ENCODE data around the gene PIGZ. TPM values are rescaled to one million over a fixed set of nuclear protein-coding genes. Genes with fewer than 3 reads are reported as not detected.

PIGZ gene
- total RNA-seq, 1 experiment from 2014 or later, result 0.15 TPM

DNA sequence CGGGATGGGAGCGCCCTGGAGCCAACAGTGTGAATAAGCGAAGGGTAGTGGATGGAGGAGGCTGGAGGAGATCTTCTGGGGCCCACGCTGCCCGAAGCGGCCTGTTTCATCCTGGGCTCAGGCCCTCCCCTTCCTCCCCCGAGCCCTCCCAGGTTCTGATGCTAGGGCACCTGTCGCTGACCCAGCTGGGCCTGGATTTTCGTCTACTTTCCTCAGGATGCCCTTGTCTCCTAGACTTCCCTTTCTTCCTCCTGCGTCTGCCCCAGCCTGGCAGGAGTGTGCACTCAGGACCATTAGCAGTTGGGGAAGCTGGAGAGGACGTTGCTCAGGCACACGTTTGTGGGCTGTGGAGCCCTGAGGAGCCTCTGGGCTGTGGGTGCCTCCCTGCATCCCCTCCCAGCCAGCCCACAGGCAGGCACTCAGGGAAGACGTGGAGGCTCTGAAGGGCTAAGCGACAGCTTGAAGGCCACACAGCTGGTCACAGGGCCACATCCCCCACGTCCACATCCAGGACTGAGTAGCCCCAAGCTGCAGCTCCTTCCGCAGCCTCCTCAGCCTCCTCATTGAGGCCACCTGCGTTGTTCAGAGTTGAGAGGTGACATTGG is 23.9 kb upstream of the PIGZ start:
- Histone ChIP-seq H4K8ac (replicated peaks; ENCODE audit: insufficient read length, low read depth, low read length) (no peak overlapping the region), H3K14ac (ENCODE audit: insufficient read depth, low read length) (no peak overlapping the region; the same call in 1 of the 2 replicates), H2BK15ac (ENCODE audit: low read depth, low read length) (no peak overlapping the region), H3K23ac (ENCODE audit: insufficient read length, low read depth, low read length) (no peak overlapping the region), H3K27ac (ENCODE audit: insufficient read length, low read depth, low read length) (no peak overlapping the region), H4K20me1 (ENCODE audit: control insufficient read depth, insufficient read depth, insufficient read length) (no peaks in the 10 kb centered on the region), H2BK5ac (ENCODE audit: insufficient read length, low read length) (no peak overlapping the region), H4K91ac (ENCODE audit: insufficient read length, low read depth, low read length) (no peak overlapping the region), H3T11ph (ENCODE audit: low read length) (no peak overlapping the region), H3K18ac (ENCODE audit: insufficient read length, low read depth, low read length) (no peak overlapping the region), H4K5ac (ENCODE audit: insufficient read length, low read depth, low read length) (no peak overlapping the region), H3K9ac (ENCODE audit: extremely low read depth, insufficient read length, low read length) (no peak overlapping the region), H3K4ac (ENCODE audit: low read depth, low read length) (no peak overlapping the region), H3K79me2 (ENCODE audit: insufficient read depth, low read length) (no peaks in the 10 kb centered on the region), H2BK12ac (ENCODE audit: insufficient read length, low read depth, low read length) (no peak overlapping the region), H3K56ac (ENCODE audit: insufficient read length, low read depth, low read length) (no peak overlapping the region), H3K9me3 (ENCODE audit: control insufficient read depth, low read depth, low read length) (no peaks in the 10 kb centered on the region), H2AK5ac (ENCODE audit: insufficient read length, low read length) (no peak overlapping the region), H2AFZ (ENCODE audit: low read length) (no peak overlapping the region), H2BK120ac (ENCODE audit: low read depth, low read length, poor library complexity, severe bottlenecking) (no peak overlapping the region), H3K79me1 (ENCODE audit: insufficient read depth, low read depth, low read length, poor library complexity, severe bottlenecking) (no peaks in the 10 kb centered on the region), H3K4me2 (ENCODE audit: insufficient read depth, insufficient read length, low read length) (no peak overlapping the region), H3K4me1 (ENCODE audit: insufficient read depth, low read length) (no peaks in the 10 kb centered on the region), H3K27me3 (ENCODE audit: insufficient read depth, low read length) (no peaks in the 10 kb centered on the region), H3K23me2 (ENCODE audit: insufficient read length, low read depth, low read length, poor library complexity, severe bottlenecking) (no peaks in the 10 kb centered on the region), H2BK20ac (ENCODE audit: low read depth, low read length, poor library complexity, severe bottlenecking) (no peak overlapping the region)
- Mint-ChIP-seq H3K9me3 (no peaks in the 10 kb centered on the region), H3K36me3 (ENCODE audit: insufficient read depth in 1 of 3, low read depth in 3 of 3) (no peaks in the 10 kb centered on the region), H3K4me1 (peaks cover 0 to 10% of the 10 kb centered on the region in 2 experiments; a peak in 3 of 4 replicates), H3K27me3 (ENCODE audit: low read depth) (peaks cover 2% of the 10 kb centered on the region; the same call in 1 of the 2 replicates), H3K27ac (no peak overlapping the region), H3K4me3 (no peak overlapping the region)
- WGBS (ENCODE audit: extremely low coverage, insufficient read length, low lambda C conversion rate), result no CpG with 5 or more reads among the region's 17 CpGs
- TF ChIP-seq, protein P1, sequence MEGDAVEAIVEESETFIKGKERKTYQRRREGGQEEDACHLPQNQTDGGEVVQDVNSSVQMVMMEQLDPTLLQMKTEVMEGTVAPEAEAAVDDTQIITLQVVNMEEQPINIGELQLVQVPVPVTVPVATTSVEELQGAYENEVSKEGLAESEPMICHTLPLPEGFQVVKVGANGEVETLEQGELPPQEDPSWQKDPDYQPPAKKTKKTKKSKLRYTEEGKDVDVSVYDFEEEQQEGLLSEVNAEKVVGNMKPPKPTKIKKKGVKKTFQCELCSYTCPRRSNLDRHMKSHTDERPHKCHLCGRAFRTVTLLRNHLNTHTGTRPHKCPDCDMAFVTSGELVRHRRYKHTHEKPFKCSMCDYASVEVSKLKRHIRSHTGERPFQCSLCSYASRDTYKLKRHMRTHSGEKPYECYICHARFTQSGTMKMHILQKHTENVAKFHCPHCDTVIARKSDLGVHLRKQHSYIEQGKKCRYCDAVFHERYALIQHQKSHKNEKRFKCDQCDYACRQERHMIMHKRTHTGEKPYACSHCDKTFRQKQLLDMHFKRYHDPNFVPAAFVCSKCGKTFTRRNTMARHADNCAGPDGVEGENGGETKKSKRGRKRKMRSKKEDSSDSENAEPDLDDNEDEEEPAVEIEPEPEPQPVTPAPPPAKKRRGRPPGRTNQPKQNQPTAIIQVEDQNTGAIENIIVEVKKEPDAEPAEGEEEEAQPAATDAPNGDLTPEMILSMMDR (conservative IDR thresholded peaks at IDR 0.05), result no peak
- no peak for DNase-seq
